Body of pancreas (tissue), 4 donors: ENCODE data around the gene MAEA. TPM values are rescaled to one million over a fixed set of nuclear protein-coding genes. Genes with fewer than 3 reads are reported as not detected.
A peak's percentile ranks its signal among the peaks of the same experiment; 100 is the strongest.

Experiments
- ATAC-seq: fragments of 150-250 bp; one replicate; pipeline ENCODE4 v1.9.1; 2016
- DNase-seq, 4 donors: peaks; one replicate each; pipeline ENCODE4 v3.0.0-alpha.2; 2019
- H3K27ac ChIP-seq, 4 donors: fragments of 200-600 bp; sonication (generic); 1 replicate in 3 of 4; 2 replicates in 1 of 4; pipeline versions ENCODE4 v1.5.1 to v1.6.1; 2016 to 2019; ENCODE audit warnings: mild to moderate bottlenecking in 1 of 4, mixed read lengths in 1 of 4, moderate library complexity in 1 of 4
- H3K27me3 ChIP-seq, 2 donors: fragments of 200-600 bp; sonication (generic); one replicate each; pipeline ENCODE4 v1.6.0; 2016; ENCODE audit warnings: mild to moderate bottlenecking in 1 of 2
- H3K36me3 ChIP-seq, 2 donors: fragments of 200-600 bp; sonication (generic); replicated peaks in 1 of 2; 2 replicates each; pipeline ENCODE4 v1.5.1; 2016; ENCODE audit warnings: low read depth in 2 of 2; ENCODE audit not compliant: insufficient read depth in 1 of 2
- H3K4me1 ChIP-seq: fragments of 200-600 bp; sonication (generic); one replicate; pipeline ENCODE4 v1.6.0; 2016
- H3K4me3 ChIP-seq, 2 donors: fragments of 200-600 bp; sonication (generic); 1 replicate in 1 of 2; 2 replicates in 1 of 2; pipeline ENCODE4 v1.5.1; 2016 to 2019
- H3K9me3 ChIP-seq, 3 donors: fragments of 200-600 bp; sonication (generic); 1 replicate in 2 of 3; 2 replicates in 1 of 3; pipeline ENCODE4 v1.5.1; 2016
- POLR2A ChIP-seq, 3 donors: fragments of 450-650 bp; IDR thresholded peaks; one replicate each; pipeline ENCODE4 v1.6.1; 2016; ENCODE audit warnings: antibody characterized with exemption in 3 of 3, mild to moderate bottlenecking in 2 of 3
- WGBS, 2 donors: methylation state at CpG; one replicate each; pipeline ENCODE4 v1.1.5; 2017; 5-methylcytosine and 5-hydroxymethylcytosine counted together
- intact Hi-C: fragments of 100-400 bp; cut with DNase I; formaldehyde crosslinking; loops from one replicate; pipeline ENCODE4 v1.15.1; 2023
- total RNA-seq, 2 donors: library from RNA; depleted of rRNA; stranded (reverse); fragments of >200 nt; gene quantifications; one replicate each; pipeline ENCODE4 v1.1.0, GENCODE V29; 2016
- TF ChIP-seq, protein P1 (sequence below), 7 experiments: fragments of 450-650 bp in 4 of 7; fragments of 200-600 bp in 3 of 7; sonication (generic) in 3 of 7; IDR thresholded peaks; one replicate each; pipeline ENCODE4 v1.5.1; 2016 to 2019; ENCODE audit warnings: antibody characterized with exemption in 7 of 7

MAEA gene
- total RNA-seq, 2 donors from 2014 or later = 68.7 to 88.0 TPM

DNA sequence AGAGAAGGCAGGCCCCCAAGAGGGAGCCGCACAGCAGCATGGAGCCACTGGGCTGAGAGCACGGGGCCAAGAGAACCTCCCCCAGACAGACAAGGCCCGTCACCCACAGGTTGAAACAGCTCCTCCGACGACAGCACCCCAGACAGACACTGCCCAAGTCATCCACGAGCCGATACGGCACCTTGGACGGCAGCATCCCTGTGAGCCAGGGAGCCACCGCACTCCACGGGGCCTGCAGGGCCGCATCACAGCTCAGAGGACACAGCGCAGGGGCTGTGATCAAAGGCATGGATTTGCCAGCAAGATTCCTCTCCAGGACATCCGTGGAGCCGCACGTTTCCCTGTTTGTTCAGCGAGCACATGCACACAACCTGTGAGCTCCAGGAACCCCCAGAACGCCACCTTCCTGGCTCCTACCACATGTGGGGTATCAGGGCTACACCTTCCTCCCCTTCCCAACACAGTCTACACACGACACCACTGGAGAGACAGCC is 44.7 kb upstream of the MAEA start:
- no peak overlapping the region for H3K4me3 ChIP-seq
- TF ChIP-seq, protein P1, sequence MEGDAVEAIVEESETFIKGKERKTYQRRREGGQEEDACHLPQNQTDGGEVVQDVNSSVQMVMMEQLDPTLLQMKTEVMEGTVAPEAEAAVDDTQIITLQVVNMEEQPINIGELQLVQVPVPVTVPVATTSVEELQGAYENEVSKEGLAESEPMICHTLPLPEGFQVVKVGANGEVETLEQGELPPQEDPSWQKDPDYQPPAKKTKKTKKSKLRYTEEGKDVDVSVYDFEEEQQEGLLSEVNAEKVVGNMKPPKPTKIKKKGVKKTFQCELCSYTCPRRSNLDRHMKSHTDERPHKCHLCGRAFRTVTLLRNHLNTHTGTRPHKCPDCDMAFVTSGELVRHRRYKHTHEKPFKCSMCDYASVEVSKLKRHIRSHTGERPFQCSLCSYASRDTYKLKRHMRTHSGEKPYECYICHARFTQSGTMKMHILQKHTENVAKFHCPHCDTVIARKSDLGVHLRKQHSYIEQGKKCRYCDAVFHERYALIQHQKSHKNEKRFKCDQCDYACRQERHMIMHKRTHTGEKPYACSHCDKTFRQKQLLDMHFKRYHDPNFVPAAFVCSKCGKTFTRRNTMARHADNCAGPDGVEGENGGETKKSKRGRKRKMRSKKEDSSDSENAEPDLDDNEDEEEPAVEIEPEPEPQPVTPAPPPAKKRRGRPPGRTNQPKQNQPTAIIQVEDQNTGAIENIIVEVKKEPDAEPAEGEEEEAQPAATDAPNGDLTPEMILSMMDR (IDR thresholded peaks at IDR 0.05) = no peak
- TF ChIP-seq POLR2A (IDR thresholded peaks at IDR 0.05) = no peak
- no peak for ATAC-seq
- DNase-seq = peak in 3 of 4 donors; percentile 29 to 45 (median 42)
- no peaks in the 10 kb centered on the region for H3K27me3 ChIP-seq
- WGBS, 2 donors = 36 to 64% methylated on average over 5 to 15 of the region's 19 CpGs
- intact Hi-C loops = no loop called here
- H3K4me1 ChIP-seq = peaks cover 66% of the 10 kb centered on the region
- H3K36me3 ChIP-seq = peaks cover 0 to 4% of the 10 kb centered on the region in 2 donors
- no peaks in the 10 kb centered on the region for H3K9me3 ChIP-seq
- H3K27ac ChIP-seq = peak overlapping the region; percentile 96 to 99 (median 98)

DNA sequence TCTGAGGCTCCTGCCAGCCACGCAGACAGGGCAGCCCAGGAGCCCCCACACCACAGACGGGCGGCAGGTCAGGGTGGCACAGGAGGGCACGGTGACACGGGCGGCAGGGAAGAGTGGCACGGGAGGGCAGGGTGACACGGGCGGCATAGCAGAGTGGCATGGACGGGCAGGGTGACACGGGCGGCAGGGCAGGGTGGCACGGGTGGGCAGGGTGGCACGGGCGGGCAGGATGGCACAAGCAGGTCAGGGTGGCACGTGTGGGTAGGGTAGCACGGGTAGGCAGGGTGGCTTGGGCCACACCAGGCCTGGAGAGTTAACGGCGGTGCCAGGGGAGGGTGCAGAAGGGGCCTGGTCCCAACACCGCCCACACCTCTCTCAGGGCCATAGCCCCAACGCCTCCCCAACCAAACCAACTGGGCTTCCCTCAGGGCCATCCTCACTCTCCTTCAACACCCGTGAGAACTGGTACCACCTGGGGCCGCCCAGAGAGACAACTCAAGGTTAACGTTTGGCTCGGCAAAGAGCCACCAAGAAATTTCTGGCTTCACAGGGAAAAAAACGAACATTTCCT is 44.1 kb upstream of the MAEA start:
- ATAC-seq = peak; percentile 38
- Histone ChIP-seq H3K4me1 (peaks cover 71% of the 10 kb centered on the region), H3K36me3 (peaks cover 0 to 4% of the 10 kb centered on the region in 2 donors), H3K9me3 (no peaks in the 10 kb centered on the region), H3K27ac (peak overlapping the region; percentile 96 to 99 (median 98)), H3K4me3 (peak overlapping the region in 1 of 2 donors; percentile 9), H3K27me3 (no peaks in the 10 kb centered on the region)
- 32 to 34% methylated on average over 23 to 26 of the region's 26 CpGs for WGBS, 2 donors
- peak; percentile 89 to 94 (median 92) for DNase-seq
- intact Hi-C loops = no loop called here
- no peak for TF ChIP-seq POLR2A (IDR thresholded peaks at IDR 0.05)
- TF ChIP-seq, protein P1 (IDR thresholded peaks at IDR 0.05) = no peak

DNA sequence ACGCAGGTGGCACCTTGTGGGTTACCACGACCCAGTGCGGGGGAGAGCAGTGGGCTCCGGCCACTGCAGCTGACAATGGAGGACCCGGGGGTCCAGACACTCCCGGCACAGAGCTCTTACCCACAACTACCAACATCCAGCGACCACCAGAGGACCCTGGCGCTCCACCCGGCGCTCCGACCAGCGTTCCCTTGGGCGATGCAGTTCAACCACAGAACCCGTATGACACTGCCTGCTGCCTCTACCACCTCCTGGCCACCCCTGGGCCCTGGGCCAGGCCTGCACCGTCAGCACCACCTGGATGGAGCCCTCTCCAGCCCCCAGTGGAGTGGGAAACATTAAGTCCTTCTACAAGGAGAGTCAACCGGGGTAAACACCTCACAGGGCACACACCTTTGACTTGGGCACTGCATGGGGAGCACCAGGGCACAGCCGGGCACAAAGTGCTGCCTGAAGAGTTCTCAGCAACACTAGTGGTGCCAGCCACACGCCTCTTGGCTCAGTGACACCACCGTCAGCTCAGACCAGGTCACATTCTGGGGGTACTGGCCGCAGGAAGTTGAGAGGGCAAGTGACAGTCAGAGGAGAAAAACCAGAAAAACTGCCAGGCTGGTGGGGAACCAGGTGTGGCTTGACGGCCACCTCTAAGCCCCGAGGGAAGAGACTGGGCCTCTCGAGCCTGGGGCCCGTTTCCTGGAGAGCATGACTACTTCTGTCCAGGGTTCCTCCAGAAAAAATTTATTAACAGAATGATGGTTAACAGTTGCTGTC is 43.4 kb upstream of the MAEA start:
- TF ChIP-seq POLR2A (IDR thresholded peaks at IDR 0.05) = peak in 2 of 3 donors; percentile 40 to 60
- TF ChIP-seq, protein P1 (IDR thresholded peaks at IDR 0.05) = no peak
- Histone ChIP-seq H3K4me3 (peak overlapping the region in 1 of 2 donors; percentile 9), H3K9me3 (no peaks in the 10 kb centered on the region), H3K4me1 (peaks cover 78% of the 10 kb centered on the region), H3K27me3 (no peaks in the 10 kb centered on the region), H3K36me3 (no peaks in the 10 kb centered on the region), H3K27ac (peak overlapping the region; percentile 96 to 99 (median 98))
- DNase-seq (peak; percentile 70 to 83 (median 81)), ATAC-seq (peak; percentile 4)
- intact Hi-C loops = no loop called here
- 18 to 40% methylated on average over 5 to 24 of the region's 24 CpGs for WGBS, 2 donors

- TF ChIP-seq, protein P1 (IDR thresholded peaks at IDR 0.05) = no peak
- no peak for TF ChIP-seq POLR2A (IDR thresholded peaks at IDR 0.05)
- Histone ChIP-seq H3K36me3 (no peaks in the 10 kb centered on the region), H3K27me3 (no peaks in the 10 kb centered on the region), H3K4me3 (peak overlapping the region; percentile 73 to 86), H3K9me3 (no peaks in the 10 kb centered on the region), H3K27ac (peak overlapping the region; percentile 96 to 99 (median 98)), H3K4me1 (peaks cover 73% of the 10 kb centered on the region)
- ATAC-seq (no peak), DNase-seq (peak in 2 of 4 donors; percentile 33 to 35)
- intact Hi-C loops = no loop called here
- 7% methylated on average over 40 of the region's 48 CpGs; no CpG with 5 or more reads in 1 of the 2 donors for WGBS, 2 donors
These were observed 42.5 kb upstream of the MAEA start for GRCh38 chr4:1246901-1247863.
